Psoas muscle (tissue), 8 donors: ENCODE results near the gene ASTN2. TPM values are rescaled to one million over a fixed set of nuclear protein-coding genes. Genes with fewer than 3 reads are reported as not detected.

ENCODE experiments used
- ATAC-seq, 4 donors: fragments of 200-7000 bp; cut with Tn5 transposase; one replicate each; pipeline ENCODE4 v1.9.1; 2020; ENCODE audit warnings: moderate library complexity in 3 of 4, mild to moderate bottlenecking in 2 of 4
- DNase-seq, 2 donors: peaks; one replicate each; pipeline ENCODE4 v3.0.0-alpha.2; 2020
- H3K27ac ChIP-seq: fragments of 200-600 bp; one replicate; pipeline ENCODE4 v1.8.0; 2022
- H3K27me3 ChIP-seq, 3 donors: fragments of 200-600 bp in 1 of 3; one replicate each; pipeline versions ENCODE4 v1.6.1 to v1.8.0; 2013 to 2022; ENCODE audit warnings: low read length in 2 of 3, mild to moderate bottlenecking in 2 of 3, moderate library complexity in 1 of 3; ENCODE audit not compliant: insufficient read depth in 3 of 3
- H3K36me3 ChIP-seq, 2 donors: fragments of 200-600 bp in 1 of 2; one replicate each; pipeline versions ENCODE4 v1.6.1 to v1.8.0; 2013 to 2022; ENCODE audit warnings: low read depth in 1 of 2, mild to moderate bottlenecking in 1 of 2, moderate library complexity in 1 of 2; ENCODE audit not compliant: insufficient read depth in 1 of 2
- H3K4me1 ChIP-seq: fragments of 200-600 bp; one replicate; pipeline ENCODE4 v1.8.0; 2022
- H3K4me3 ChIP-seq: fragments of 200-600 bp; one replicate; pipeline ENCODE4 v1.8.0; 2022; ENCODE audit warnings: mild to moderate bottlenecking
- H3K9me3 ChIP-seq: fragments of 200-600 bp; one replicate; pipeline ENCODE4 v1.8.0; 2022
- WGBS, 3 donors: extraction: QIAGEN DNeasy Blood & Tissue Kit; methylation state at CpG; one replicate each; pipeline versions ENCODE4 v1.1.6 to v1.1.7; 2013; 5-methylcytosine and 5-hydroxymethylcytosine counted together
- intact Hi-C, 2 donors: fragments of 100-400 bp; cut with DNase I; formaldehyde crosslinking; loops; one replicate each; pipeline versions ENCODE4 v1.11.0 to v1.14.2; 2022
- polyA plus RNA-seq, 3 donors: library from polyadenylated mRNA; stranded (reverse); fragments of 200-250 nt; gene quantifications; one replicate each; pipeline ENCODE4 v1.2.3, GENCODE V29; 2013
- total RNA-seq, 4 donors: library from RNA; stranded (reverse); fragmentation: NEBNext Ultra II Directional in 2 of 4; extraction: Animal tissue kit (Norgen Biotek cat#: 25700) in 2 of 4; gene quantifications; one replicate each; pipeline versions ENCODE4 v1.2.1 to v1.2.4, GENCODE V29; 2021 to 2023
- TF ChIP-seq, protein P1 (sequence below): fragments of 200-600 bp; IDR thresholded peaks from one replicate; pipeline ENCODE4 v1.8.0; 2022; ENCODE audit warnings: antibody characterized with exemption
- donor health status: healthy with polysubstance abuse.
- donor health status: DM: no; HTN: no; CAD: no; lungs with moderate emphysema.
- donor health status: Bipolar disorder and iron deficiency.
- donor health status: healthy.
- donor health status: DM: yes; HTN: yes; CAD: no.
- donor health status: DM: no; HTN: no; CAD: no.
- donor health status: DM: no; HTN: no; CAD: no.
- donor health status: DM: yes; HTN: yes; CAD: no.

ASTN2 gene
- total and polyA plus RNA-seq, 7 donors, result 2.0 to 10.3 (median 3.3) TPM

DNA sequence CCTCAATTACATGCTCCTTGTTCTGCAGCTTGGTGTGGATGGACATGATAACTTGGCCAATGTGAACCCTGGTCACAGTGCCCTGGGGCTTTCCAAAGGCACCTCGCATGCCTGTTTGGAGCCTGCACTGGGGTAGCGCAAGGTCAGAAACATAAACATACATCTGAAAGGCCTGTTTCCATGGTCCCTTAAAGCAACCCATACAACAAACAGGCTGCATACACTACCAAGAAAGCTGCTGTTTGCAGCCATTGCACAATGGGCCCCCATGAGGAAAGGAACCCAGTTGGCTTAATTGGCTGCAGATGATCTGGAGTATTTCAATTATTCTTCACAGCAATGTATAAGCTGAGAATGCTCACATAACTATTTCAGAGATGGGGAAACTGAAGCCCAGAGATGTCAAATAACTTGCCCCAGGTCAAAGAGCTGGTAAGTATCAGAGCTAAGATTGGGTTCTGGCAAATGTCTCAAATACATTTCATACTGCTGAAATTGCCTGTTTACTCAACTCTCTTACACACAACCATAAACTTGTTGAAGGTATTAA is 233.9 kb downstream of the ASTN2 start:
- WGBS, 3 donors, result 78 to 84% (median 78%) methylated on average over 2 of the region's 2 CpGs
- Histone ChIP-seq H3K27me3 (no peaks in the 10 kb centered on the region), H3K9me3 (no peaks in the 10 kb centered on the region), H3K4me1 (no peaks in the 10 kb centered on the region), H3K36me3 (no peaks in the 10 kb centered on the region), H3K4me3 (no peak overlapping the region), H3K27ac (no peak overlapping the region)
- TF ChIP-seq, protein P1, sequence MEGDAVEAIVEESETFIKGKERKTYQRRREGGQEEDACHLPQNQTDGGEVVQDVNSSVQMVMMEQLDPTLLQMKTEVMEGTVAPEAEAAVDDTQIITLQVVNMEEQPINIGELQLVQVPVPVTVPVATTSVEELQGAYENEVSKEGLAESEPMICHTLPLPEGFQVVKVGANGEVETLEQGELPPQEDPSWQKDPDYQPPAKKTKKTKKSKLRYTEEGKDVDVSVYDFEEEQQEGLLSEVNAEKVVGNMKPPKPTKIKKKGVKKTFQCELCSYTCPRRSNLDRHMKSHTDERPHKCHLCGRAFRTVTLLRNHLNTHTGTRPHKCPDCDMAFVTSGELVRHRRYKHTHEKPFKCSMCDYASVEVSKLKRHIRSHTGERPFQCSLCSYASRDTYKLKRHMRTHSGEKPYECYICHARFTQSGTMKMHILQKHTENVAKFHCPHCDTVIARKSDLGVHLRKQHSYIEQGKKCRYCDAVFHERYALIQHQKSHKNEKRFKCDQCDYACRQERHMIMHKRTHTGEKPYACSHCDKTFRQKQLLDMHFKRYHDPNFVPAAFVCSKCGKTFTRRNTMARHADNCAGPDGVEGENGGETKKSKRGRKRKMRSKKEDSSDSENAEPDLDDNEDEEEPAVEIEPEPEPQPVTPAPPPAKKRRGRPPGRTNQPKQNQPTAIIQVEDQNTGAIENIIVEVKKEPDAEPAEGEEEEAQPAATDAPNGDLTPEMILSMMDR, result no peak
- DNase-seq (no peak), ATAC-seq (no peak)
- intact Hi-C loops, result no loop called here

DNA sequence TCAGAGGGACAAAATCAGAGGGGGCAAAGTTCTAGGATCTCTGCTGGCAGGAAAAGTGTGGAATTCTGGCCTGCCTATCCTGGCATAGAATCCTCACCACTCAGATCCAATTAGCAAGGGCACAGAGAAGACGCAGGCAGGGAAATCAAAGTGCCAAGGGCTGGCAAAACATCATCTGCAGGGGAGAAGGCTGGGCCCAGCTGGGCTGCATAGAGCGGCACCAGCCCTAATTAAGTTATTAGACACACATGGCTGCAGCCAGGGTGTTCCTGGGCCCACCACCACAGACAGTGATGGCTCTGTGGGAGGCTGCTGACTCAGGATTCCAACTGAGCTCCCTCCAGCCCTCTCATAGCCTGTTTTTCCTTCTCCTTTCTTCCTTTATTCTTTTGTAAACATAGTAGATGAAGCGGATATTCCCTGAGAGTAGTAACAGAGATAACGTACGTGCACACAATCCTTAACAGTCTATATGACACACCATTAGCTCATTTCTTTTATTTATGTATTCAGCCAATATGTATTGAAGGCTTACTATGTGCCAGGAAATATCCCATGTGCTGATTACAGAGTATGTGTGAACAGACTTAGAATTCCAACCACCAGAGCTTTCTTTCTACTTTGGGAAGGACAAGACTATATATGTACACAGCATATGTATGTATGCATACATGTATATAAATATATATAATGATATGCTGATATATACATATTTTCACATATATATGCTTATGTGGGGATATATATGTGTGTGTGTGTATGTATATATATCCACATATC is 236.1 kb downstream of the ASTN2 start:
- intact Hi-C loops, result no loop called here
- Histone ChIP-seq H3K4me1 (no peaks in the 10 kb centered on the region), H3K27ac (no peak overlapping the region), H3K9me3 (no peaks in the 10 kb centered on the region), H3K27me3 (no peaks in the 10 kb centered on the region), H3K4me3 (no peak overlapping the region), H3K36me3 (no peaks in the 10 kb centered on the region)
- TF ChIP-seq, protein P1, result no peak
- ATAC-seq (no peak), DNase-seq (no peak)
- WGBS, 3 donors, result 43 to 58% (median 55%) methylated on average over 5 of the region's 5 CpGs

DNA sequence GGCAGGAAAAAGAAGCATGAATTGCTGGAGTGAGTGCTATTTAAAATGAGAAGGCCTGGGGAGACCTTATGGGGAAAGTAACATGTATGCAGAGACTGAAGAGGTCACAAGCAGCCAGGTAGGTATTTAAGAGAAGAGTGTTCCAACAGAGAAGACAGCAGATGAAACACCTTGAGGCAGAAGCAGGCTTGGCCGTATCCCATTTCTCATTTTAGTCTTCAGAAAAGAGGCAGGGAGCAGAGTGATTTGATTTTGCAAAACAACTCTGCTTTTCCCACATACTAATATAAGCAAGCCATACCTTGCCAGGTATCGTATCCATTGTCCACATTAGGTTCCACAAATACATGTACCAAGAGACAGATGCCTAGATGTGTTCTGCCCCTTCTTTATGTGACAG is 244.3 kb downstream of the ASTN2 start:
- Histone ChIP-seq H3K36me3 (no peaks in the 10 kb centered on the region), H3K4me1 (no peaks in the 10 kb centered on the region), H3K27ac (no peak overlapping the region), H3K9me3 (no peaks in the 10 kb centered on the region), H3K4me3 (no peak overlapping the region), H3K27me3 (peaks cover 0 to 2% (median 0%) of the 10 kb centered on the region in 3 donors)
- intact Hi-C loops, result no loop called here
- 90 to 94% (median 93%) methylated on average over 2 of the region's 2 CpGs for WGBS, 3 donors
- TF ChIP-seq, protein P1, result no peak
- no peak for DNase-seq
- no peak for ATAC-seq

DNA sequence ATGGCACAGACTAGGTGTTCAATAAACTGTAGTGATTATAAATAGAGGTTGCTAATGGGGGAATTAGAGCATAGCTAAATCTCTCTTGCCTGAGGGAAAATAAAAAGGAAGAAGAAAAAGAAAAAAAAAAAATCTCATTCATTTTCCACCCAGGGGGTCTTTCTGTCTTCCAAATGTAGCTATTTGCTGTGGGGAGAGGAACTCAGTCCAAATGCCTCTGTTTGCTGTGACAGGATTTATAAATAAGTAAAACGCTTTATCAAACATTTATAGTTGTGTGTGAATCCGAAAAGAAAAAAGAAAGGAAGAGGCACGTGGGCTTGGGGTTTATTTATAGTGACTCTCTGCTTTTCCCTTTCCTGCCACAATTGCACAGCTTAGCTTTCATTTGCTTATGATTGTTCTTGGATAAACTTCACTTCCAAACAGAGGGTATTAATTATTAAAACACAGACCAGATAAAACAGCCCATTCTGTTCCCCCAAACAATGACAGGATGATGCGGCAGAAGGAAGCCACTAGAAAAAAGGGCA is 245.7 kb downstream of the ASTN2 start:
- 37 to 55% (median 53%) methylated on average over 4 of the region's 4 CpGs for WGBS, 3 donors
- Histone ChIP-seq H3K27me3 (peaks cover 0 to 2% (median 0%) of the 10 kb centered on the region in 3 donors), H3K9me3 (no peaks in the 10 kb centered on the region), H3K4me3 (no peak overlapping the region), H3K27ac (no peak overlapping the region), H3K36me3 (no peaks in the 10 kb centered on the region), H3K4me1 (no peaks in the 10 kb centered on the region)
- intact Hi-C loops, result no loop called here
- ATAC-seq, result no peak
- no peak for DNase-seq
- TF ChIP-seq, protein P1, result no peak
